ENCODE measurements around the gene SORL1. TPM values are rescaled to one million over a fixed set of nuclear protein-coding genes. Genes with fewer than 3 reads are reported as not detected.

SORL1 gene
- total RNA-seq, 4 donors from 2014 or later: 7.1 to 12.6 (median 10.6) TPM

GRCh38 chr11:121456816-121457431 is 4.8 kb downstream of the SORL1 start:
- Histone ChIP-seq H3K27me3 (no peaks in the 10 kb centered on the region), H3K4me3 (no peak overlapping the region), H3K27ac (no peak overlapping the region), H3K9me3 (no peaks in the 10 kb centered on the region), H3K36me3 (no peaks in the 10 kb centered on the region), H3K4me1 (peaks cover 0 to 20% (median 0%) of the 10 kb centered on the region in 3 donors)
- WGBS, 2 donors (ENCODE audit: low coverage in 1 of 2): 79 to 88% methylated on average over 6 to 11 of the region's 11 CpGs
- TF ChIP-seq POLR2A (IDR thresholded peaks at IDR 0.05) (no peak), EP300 (IDR thresholded peaks at IDR 0.05) (no peak), CTCF (IDR thresholded peaks at IDR 0.05) (no peak), POLR2AphosphoS5 (IDR thresholded peaks at IDR 0.05) (no peak)
- no peak for ATAC-seq

- no peak for ATAC-seq
- 93 to 96% methylated on average over 8 to 9 of the region's 9 CpGs for WGBS, 2 donors (ENCODE audit: low coverage in 1 of 2)
- peaks cover 0 to 14% (median 0%) of the 10 kb centered on the region in 3 donors for H3K4me1 ChIP-seq
These were observed 6.4 kb downstream of the SORL1 start for GRCh38 chr11:121458551-121458950.

GRCh38 chr11:121459413-121460017 is 7.4 kb downstream of the SORL1 start:
- TF ChIP-seq EP300 (IDR thresholded peaks at IDR 0.05): no peak
- TF ChIP-seq POLR2AphosphoS5 (IDR thresholded peaks at IDR 0.05): no peak
- no peak for TF ChIP-seq CTCF (IDR thresholded peaks at IDR 0.05)
- no peak for TF ChIP-seq POLR2A (IDR thresholded peaks at IDR 0.05)
- H3K9me3 ChIP-seq: no peaks in the 10 kb centered on the region
- no peak for ATAC-seq
- H3K27ac ChIP-seq: no peak overlapping the region
- WGBS, 2 donors (ENCODE audit: low coverage in 1 of 2): 41 to 65% methylated on average over 5 of the region's 7 CpGs
- H3K27me3 ChIP-seq: no peaks in the 10 kb centered on the region
- H3K4me1 ChIP-seq: peaks cover 3 to 24% (median 5%) of the 10 kb centered on the region in 3 donors
- no peak overlapping the region for H3K4me3 ChIP-seq
- H3K36me3 ChIP-seq: no peaks in the 10 kb centered on the region

More at GRCh38 chr11:121458551-121458950, 6.4 kb downstream of the SORL1 start:
- Histone ChIP-seq H3K27ac (no peak overlapping the region), H3K9me3 (no peaks in the 10 kb centered on the region), H3K36me3 (no peaks in the 10 kb centered on the region), H3K4me3 (no peak overlapping the region), H3K27me3 (no peaks in the 10 kb centered on the region)
- TF ChIP-seq EP300 (IDR thresholded peaks at IDR 0.05) (no peak), POLR2A (IDR thresholded peaks at IDR 0.05) (no peak), CTCF (IDR thresholded peaks at IDR 0.05) (no peak)

- WGBS, 2 donors (ENCODE audit: low coverage in 1 of 2): 83 to 87% methylated on average over 3 to 4 of the region's 4 CpGs
- no peak overlapping the region for H3K4me3 ChIP-seq
- no peak overlapping the region for H3K27ac ChIP-seq
- peaks cover 3 to 39% (median 7%) of the 10 kb centered on the region in 3 donors for H3K4me1 ChIP-seq
- H3K9me3 ChIP-seq: no peaks in the 10 kb centered on the region
- TF ChIP-seq POLR2AphosphoS5 (IDR thresholded peaks at IDR 0.05) (no peak), CTCF (IDR thresholded peaks at IDR 0.05) (no peak), POLR2A (IDR thresholded peaks at IDR 0.05) (no peak), EP300 (IDR thresholded peaks at IDR 0.05) (no peak)
- no peak for ATAC-seq
- H3K36me3 ChIP-seq: no peaks in the 10 kb centered on the region
- no peaks in the 10 kb centered on the region for H3K27me3 ChIP-seq
These were observed 8.9 kb downstream of the SORL1 start for GRCh38 chr11:121460941-121461514.

Data from gastroesophageal sphincter (tissue), 4 donors.